Trophoblast cell (in vitro differentiated cells and primary cell): ENCODE data around the gene ORM2.

ENCODE experiments used
- DNase-seq, 2 donors: peaks; one replicate each; pipeline ENCODE4 v3.0.0-alpha.2; 2016
- H2AFZ ChIP-seq: 2 replicates; pipeline ENCODE4 v1.6.1; 2013; ENCODE audit warnings: low read length, moderate library complexity, mild to moderate bottlenecking; ENCODE audit not compliant: insufficient read depth, poor library complexity
- H2AK5ac ChIP-seq: 2 replicates; pipeline ENCODE4 v1.6.1; 2013; ENCODE audit warnings: mild to moderate bottlenecking, low read length
- H2BK120ac ChIP-seq: 2 replicates; pipeline ENCODE4 v1.6.1; 2013; ENCODE audit warnings: low read length, mild to moderate bottlenecking, moderate library complexity; ENCODE audit not compliant: insufficient read depth, poor library complexity
- H2BK12ac ChIP-seq: 2 replicates; pipeline ENCODE4 v1.6.1; 2013; ENCODE audit warnings: mild to moderate bottlenecking, low read length, moderate library complexity
- H2BK5ac ChIP-seq: 2 replicates; pipeline ENCODE4 v1.6.1; 2013; ENCODE audit warnings: low read length, low read depth, moderate library complexity, mild to moderate bottlenecking; ENCODE audit not compliant: poor library complexity
- H3K14ac ChIP-seq: 2 replicates; pipeline ENCODE4 v1.6.1; 2013; ENCODE audit warnings: mild to moderate bottlenecking, low read length
- H3K18ac ChIP-seq: 2 replicates; pipeline ENCODE4 v1.6.1; 2013; ENCODE audit warnings: mild to moderate bottlenecking, low read length
- H3K23ac ChIP-seq: 2 replicates; pipeline ENCODE4 v1.6.1; 2013; ENCODE audit warnings: low read length
- H3K27ac ChIP-seq: 2 replicates; pipeline ENCODE4 v1.5.1; 2013; ENCODE audit warnings: low read depth, mild to moderate bottlenecking, inconsistent platforms, low read length, moderate library complexity
- H3K27me3 ChIP-seq: 2 replicates; pipeline ENCODE4 v1.6.1; 2013; ENCODE audit warnings: inconsistent platforms, mild to moderate bottlenecking, low read length, moderate library complexity; ENCODE audit not compliant: insufficient read depth
- H3K36me3 ChIP-seq, 2 experiments: 1 replicate in 1 of 2; 2 replicates in 1 of 2; pipeline ENCODE4 v1.6.1; 2013; ENCODE audit warnings: low read length in 2 of 2, mild to moderate bottlenecking in 2 of 2, moderate library complexity in 1 of 2; ENCODE audit not compliant: insufficient read depth in 2 of 2, control insufficient read depth in 1 of 2
- H3K4ac ChIP-seq: 2 replicates; pipeline ENCODE4 v1.6.1; 2013; ENCODE audit warnings: low read depth, mild to moderate bottlenecking, low read length, moderate library complexity
- H3K4me1 ChIP-seq, 2 experiments: 1 replicate in 1 of 2; 2 replicates in 1 of 2; pipeline ENCODE4 v1.6.1; 2013; ENCODE audit warnings: low read length in 2 of 2, mild to moderate bottlenecking in 2 of 2, moderate library complexity in 1 of 2; ENCODE audit not compliant: insufficient read depth in 2 of 2, control insufficient read depth in 1 of 2
- H3K4me2 ChIP-seq: 2 replicates; pipeline ENCODE4 v1.6.1; 2013; ENCODE audit warnings: inconsistent platforms, mild to moderate bottlenecking, low read length, moderate library complexity
- H3K4me3 ChIP-seq: 2 replicates; pipeline ENCODE4 v1.5.1; 2013; ENCODE audit warnings: mild to moderate bottlenecking, low read depth, low read length, inconsistent platforms
- H3K79me1 ChIP-seq: one replicate; pipeline ENCODE4 v1.6.1; 2013; ENCODE audit warnings: low read length
- H3K79me2 ChIP-seq: 2 replicates; pipeline ENCODE4 v1.6.1; 2013; ENCODE audit warnings: low read length, mild to moderate bottlenecking; ENCODE audit not compliant: control insufficient read depth, insufficient read depth, poor library complexity
- H3K9ac ChIP-seq: 2 replicates; pipeline ENCODE4 v1.6.1; 2013; ENCODE audit warnings: mild to moderate bottlenecking, low read length
- H3K9me3 ChIP-seq: 2 replicates; pipeline ENCODE4 v1.6.1; 2013; ENCODE audit warnings: low read depth, mild to moderate bottlenecking, control low read depth, inconsistent platforms, low read length; ENCODE audit not compliant: insufficient read depth
- H4K12ac ChIP-seq: 2 replicates; pipeline ENCODE4 v1.6.1; 2013; ENCODE audit warnings: low read depth, mild to moderate bottlenecking, low read length, moderate library complexity
- H4K8ac ChIP-seq: 2 replicates; pipeline ENCODE4 v1.6.1; 2013; ENCODE audit warnings: low read depth, mild to moderate bottlenecking, low read length, moderate library complexity
- H4K91ac ChIP-seq: one replicate; pipeline ENCODE4 v1.6.1; 2013; ENCODE audit warnings: low read depth, mild to moderate bottlenecking, low read length, moderate library complexity
- WGBS: extraction: QIAGEN DNeasy Blood & Tissue Kit; methylation state at CpG from one replicate; pipeline ENCODE4 v1.1.7; 2013; ENCODE audit warnings: missing lambda C conversion rate; ENCODE audit not compliant: insufficient read length, insufficient coverage; ENCODE audit errors: extremely low coverage; 5-methylcytosine and 5-hydroxymethylcytosine counted together

ORM2 gene

GRCh38 chr9:114376586-114377445, 47.1 kb downstream of the ORM2 start:
- H3K14ac ChIP-seq, result no peak overlapping the region
- no peaks in the 10 kb centered on the region for H3K79me1 ChIP-seq
- peaks cover 2 to 8% of the 10 kb centered on the region in 2 experiments for H3K4me1 ChIP-seq
- no peak overlapping the region for H3K18ac ChIP-seq
- no peak overlapping the region for H2BK5ac ChIP-seq
- H3K27me3 ChIP-seq, result no peaks in the 10 kb centered on the region
- H4K8ac ChIP-seq, result no peak overlapping the region
- H2BK12ac ChIP-seq, result no peak overlapping the region
- no peak overlapping the region for H2AK5ac ChIP-seq
- H3K23ac ChIP-seq, result no peak overlapping the region
- H3K79me2 ChIP-seq, result no peaks in the 10 kb centered on the region
- WGBS, result no CpG with 5 or more reads among the region's 19 CpGs
- no peak overlapping the region for H3K4ac ChIP-seq
- no peak overlapping the region for H2AFZ ChIP-seq
- H3K27ac ChIP-seq, result no peak overlapping the region
- H4K12ac ChIP-seq, result no peak overlapping the region
- no peak overlapping the region for H3K9ac ChIP-seq
- H4K91ac ChIP-seq, result no peak overlapping the region
- peaks cover 28 to 33% of the 10 kb centered on the region in 2 experiments for H3K36me3 ChIP-seq
- no peak overlapping the region for H3K4me2 ChIP-seq
- no peak overlapping the region for H3K4me3 ChIP-seq
- no peak overlapping the region for H2BK120ac ChIP-seq
- no peaks in the 10 kb centered on the region for H3K9me3 ChIP-seq
- no peak for DNase-seq

- peaks cover 0 to 6% of the 10 kb centered on the region in 2 experiments for H3K4me1 ChIP-seq
- H3K18ac ChIP-seq, result no peak overlapping the region
- H2BK12ac ChIP-seq, result no peak overlapping the region
- no CpG with 5 or more reads among the region's 8 CpGs for WGBS
- H3K79me2 ChIP-seq, result no peaks in the 10 kb centered on the region
- H3K27ac ChIP-seq, result no peak overlapping the region
- H2BK5ac ChIP-seq, result no peak overlapping the region
- H3K9me3 ChIP-seq, result no peaks in the 10 kb centered on the region
- H4K91ac ChIP-seq, result no peak overlapping the region
- no peak for DNase-seq
- H2AFZ ChIP-seq, result no peak overlapping the region
- no peaks in the 10 kb centered on the region for H3K79me1 ChIP-seq
- no peak overlapping the region for H3K4ac ChIP-seq
- no peak overlapping the region for H4K12ac ChIP-seq
- no peak overlapping the region for H3K14ac ChIP-seq
- H3K9ac ChIP-seq, result no peak overlapping the region
- H4K8ac ChIP-seq, result no peak overlapping the region
- no peak overlapping the region for H3K4me2 ChIP-seq
- H3K4me3 ChIP-seq, result no peak overlapping the region
- H2BK120ac ChIP-seq, result no peak overlapping the region
- no peaks in the 10 kb centered on the region for H3K27me3 ChIP-seq
- no peak overlapping the region for H2AK5ac ChIP-seq
- no peak overlapping the region for H3K23ac ChIP-seq
- peaks cover 28 to 30% of the 10 kb centered on the region in 2 experiments for H3K36me3 ChIP-seq
These were observed 48.3 kb downstream of the ORM2 start for GRCh38 chr9:114378016-114378415.

GRCh38 chr9:114378883-114379282, 49.2 kb downstream of the ORM2 start:
- H2AK5ac ChIP-seq, result no peak overlapping the region

More at GRCh38 chr9:114378883-114379282, 49.2 kb downstream of the ORM2 start:
- Histone ChIP-seq H4K91ac (no peak overlapping the region), H3K14ac (no peak overlapping the region), H3K9ac (no peak overlapping the region), H4K12ac (no peak overlapping the region), H3K79me1 (no peaks in the 10 kb centered on the region), H3K23ac (no peak overlapping the region), H3K27ac (no peak overlapping the region), H3K9me3 (no peaks in the 10 kb centered on the region), H2BK120ac (no peak overlapping the region), H3K36me3 (peaks cover 23 to 25% of the 10 kb centered on the region in 2 experiments), H4K8ac (no peak overlapping the region), H3K4me1 (peaks cover 0 to 10% of the 10 kb centered on the region in 2 experiments), H3K79me2 (no peaks in the 10 kb centered on the region), H3K4me2 (no peak overlapping the region), H2BK5ac (no peak overlapping the region), H3K4ac (no peak overlapping the region), H3K4me3 (no peak overlapping the region), H2BK12ac (no peak overlapping the region), H3K27me3 (no peaks in the 10 kb centered on the region), H2AFZ (no peak overlapping the region), H3K18ac (no peak overlapping the region)
- DNase-seq, result no peak
- WGBS, result no CpG with 5 or more reads among the region's 5 CpGs
